ENCODE data around the gene FGD2.
A peak's percentile ranks its signal among the peaks of the same experiment; 100 is the strongest.

The FGD2 gene

DNA sequence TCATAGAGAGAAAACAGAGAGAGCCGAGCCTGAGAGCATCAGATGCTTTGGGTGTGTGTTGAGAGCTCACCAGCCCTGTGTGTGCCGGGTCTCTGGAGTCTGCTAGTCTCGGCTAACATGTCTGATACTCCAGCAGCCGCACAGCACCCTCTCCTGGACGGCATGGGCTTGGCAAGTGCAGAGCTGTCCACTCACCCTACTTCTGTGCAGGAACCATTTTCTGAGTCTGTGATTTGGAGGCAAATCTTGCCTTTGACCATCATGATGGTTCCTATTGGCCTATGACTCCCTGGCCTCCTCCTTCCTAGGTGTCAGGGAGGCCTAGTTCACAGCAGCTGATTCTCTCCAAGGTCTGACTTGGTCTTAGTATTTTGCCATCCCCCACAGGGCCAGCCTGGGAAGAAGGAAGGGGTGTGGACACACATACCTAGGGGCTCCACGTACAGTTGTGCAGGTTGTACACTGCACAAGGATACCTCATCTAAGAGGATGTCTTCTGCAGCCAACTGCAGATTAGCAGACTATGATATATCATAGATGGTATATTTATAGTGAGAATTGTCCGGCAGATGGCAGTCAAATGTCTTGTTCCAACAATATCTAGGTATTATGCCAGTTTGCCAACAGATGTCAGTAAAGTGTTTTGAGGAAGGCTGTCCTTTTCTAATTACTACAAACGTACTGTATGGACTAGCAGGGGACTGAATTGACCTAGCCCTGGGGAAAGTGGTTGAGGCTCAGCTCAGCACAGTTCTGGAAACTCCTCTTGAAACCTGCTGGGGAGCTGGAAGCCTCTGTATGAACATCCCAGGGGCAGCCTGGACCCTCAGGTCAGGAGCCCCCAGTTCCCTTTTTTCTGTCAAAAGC is 13.0 kb downstream of the FGD2 start:
- peak; percentile 89 for DNase-seq (ENCODE audit: low spot score)

DNA sequence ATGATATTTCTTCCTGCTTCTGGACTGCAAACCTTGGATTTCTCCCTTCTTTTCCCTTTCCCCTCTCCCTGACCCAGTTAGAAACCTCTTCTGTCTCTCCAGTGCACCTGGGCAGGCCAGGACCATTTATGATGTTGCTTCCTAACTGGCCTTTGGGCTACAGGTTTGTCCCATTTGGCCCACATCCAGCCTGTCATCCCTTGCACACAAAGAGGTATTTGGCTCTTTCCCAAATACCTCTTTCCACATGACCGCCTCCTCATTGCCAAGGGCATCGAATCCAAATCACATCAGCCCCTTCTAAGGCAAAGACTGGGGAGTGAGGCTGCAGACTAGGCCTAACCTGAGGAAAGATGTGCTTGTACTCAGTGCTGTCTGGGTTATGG is 13.6 kb downstream of the FGD2 start:
- peak; percentile 68 for DNase-seq (ENCODE audit: low spot score)

DNA sequence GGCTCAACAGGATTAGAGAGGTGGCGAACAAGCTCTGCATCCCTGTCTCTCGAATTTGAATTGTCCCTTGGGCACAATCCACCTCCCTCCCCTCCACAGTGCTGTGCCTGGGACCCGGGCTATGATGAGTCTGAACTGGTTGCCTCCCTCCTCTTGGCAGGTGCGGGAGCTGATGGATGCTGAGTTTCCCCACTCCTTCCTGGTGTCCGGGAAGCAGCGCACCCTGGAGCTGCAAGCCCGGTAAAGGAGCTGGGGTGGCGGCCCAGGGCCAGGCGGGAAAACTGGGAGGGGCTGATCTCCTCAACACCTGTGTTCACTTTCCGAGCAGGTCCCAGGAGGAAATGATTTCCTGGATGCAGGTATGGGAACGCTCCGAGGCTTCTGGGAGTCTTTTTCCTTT is 14.9 kb downstream of the FGD2 start:
- DNase-seq (ENCODE audit: low spot score): no peak

DNA sequence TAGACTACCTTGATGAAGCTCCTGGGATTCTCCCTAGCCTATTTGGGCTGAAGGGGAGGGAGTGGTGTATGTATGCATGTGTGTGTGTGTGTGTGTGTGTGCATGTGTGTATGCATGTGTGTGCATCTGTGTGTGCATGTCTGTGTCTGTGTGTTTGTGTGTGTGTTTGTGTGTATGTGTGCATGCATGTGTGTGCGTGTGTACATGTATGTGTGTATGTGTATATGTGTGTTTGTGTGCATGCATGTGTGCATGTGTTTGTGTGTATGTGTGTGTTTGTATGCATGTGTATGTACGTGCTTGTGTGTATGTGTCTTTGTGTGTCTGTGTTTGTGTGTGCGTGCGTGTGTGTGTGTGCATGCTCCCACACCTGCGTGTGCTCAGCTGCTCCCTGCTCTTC is 15.4 kb downstream of the FGD2 start:
- no peak for DNase-seq (ENCODE audit: low spot score)

DNA sequence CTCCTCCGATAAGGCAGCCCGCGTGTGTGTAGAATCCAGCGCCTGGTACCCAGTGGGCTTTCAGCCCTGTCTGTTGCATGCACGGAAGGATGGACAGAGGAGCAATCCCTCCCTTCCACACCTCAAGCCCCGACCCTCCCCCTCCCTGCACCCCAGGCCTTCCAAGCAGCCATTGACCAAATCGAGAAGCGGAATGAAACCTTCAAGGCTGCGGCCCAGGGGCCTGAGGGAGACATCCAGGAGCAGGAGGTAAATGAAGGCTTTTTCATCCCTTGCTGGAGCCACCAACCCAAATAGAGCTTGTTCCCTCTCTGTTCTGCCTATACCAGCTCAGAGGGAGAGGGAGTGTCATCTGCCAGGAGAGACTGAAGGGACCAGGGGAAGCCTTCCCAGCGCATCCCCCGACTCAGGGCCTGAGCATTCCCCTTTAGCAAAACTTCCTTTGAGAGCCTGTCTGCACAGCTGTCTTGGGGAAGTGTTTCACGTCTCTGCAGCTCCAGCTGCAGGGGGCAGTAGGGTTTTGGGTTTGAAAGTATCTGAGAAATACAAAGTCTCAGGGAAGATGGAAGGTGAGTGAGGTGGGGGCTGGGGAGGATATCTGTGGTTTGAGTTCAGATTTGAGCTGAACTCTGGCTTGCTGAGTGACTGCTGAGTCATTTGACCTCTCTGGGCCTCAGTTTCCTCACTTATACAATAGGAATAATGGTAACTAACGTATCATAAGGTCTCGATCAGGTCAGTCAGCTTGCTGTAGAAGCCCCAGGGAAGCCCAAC is 16.1 kb downstream of the FGD2 start:
- DNase-seq (ENCODE audit: low spot score): no peak

DNA sequence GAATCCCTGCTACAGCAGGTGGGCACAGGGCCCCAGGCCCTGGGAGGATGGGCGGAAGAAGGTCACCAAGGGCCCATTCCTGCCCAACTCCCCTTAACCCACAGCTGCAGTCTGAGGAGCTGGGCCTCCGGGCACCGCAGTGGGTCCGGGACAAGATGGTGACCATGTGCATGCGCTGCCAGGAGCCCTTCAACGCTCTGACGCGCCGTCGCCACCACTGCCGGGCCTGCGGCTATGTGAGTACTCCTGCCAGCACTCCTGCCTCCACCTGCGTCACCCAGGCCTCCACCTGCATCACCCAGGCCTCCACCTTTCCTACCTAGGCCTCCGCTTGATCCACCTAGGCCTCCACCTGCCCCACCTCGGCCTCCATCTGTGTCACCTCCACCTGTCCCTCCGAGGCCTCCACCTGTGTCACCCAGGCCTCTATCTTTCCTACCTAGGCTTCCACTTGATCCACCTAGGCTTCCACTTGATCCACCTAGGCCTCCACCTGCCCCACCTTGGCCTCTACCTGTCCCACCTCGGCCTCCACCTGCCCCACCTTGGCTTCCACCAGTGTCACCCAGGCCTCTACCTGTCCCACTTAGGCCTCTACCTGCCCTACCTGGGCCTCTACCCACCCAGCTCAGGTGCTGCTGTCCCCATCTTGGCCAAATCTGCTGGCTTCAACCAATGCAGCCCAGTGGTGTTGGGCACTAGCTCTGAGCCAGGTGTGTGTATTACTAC is 16.8 kb downstream of the FGD2 start:
- DNase-seq (ENCODE audit: low spot score): no peak

DNA sequence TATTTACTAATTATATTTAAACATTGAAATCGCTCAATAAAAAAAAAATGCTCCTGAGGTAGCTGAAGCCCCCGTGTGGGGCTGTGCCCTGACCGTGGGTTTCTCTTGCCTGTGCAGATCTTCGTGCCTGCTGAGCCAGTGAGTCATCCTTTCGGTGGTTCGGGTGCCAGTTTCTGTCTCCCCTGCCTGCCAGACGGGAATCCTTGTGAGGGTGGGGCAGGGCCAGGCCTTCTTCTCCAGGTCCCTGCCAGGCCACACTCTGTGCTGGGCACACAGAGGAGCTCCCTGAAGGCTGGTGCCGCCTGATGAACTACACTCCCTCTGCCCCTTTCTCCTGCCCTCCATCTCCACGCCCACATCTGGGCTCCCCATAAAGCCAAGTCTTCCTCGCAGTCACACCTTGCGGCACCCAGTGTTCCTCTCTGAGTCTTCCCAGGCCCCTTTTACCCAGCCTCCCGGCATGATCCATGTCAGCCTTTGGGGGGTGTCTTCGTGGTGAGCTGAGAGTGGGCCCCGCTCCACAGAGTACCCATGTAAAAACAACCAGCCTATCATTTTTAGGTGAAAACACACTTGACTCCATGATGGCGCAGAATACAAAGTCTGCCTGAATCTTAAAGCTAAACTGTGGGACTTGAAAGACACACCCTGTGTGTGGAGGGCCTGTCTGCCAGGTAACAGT is 19.3 kb downstream of the FGD2 start:
- DNase-seq (ENCODE audit: low spot score): peak; percentile 92

DNA sequence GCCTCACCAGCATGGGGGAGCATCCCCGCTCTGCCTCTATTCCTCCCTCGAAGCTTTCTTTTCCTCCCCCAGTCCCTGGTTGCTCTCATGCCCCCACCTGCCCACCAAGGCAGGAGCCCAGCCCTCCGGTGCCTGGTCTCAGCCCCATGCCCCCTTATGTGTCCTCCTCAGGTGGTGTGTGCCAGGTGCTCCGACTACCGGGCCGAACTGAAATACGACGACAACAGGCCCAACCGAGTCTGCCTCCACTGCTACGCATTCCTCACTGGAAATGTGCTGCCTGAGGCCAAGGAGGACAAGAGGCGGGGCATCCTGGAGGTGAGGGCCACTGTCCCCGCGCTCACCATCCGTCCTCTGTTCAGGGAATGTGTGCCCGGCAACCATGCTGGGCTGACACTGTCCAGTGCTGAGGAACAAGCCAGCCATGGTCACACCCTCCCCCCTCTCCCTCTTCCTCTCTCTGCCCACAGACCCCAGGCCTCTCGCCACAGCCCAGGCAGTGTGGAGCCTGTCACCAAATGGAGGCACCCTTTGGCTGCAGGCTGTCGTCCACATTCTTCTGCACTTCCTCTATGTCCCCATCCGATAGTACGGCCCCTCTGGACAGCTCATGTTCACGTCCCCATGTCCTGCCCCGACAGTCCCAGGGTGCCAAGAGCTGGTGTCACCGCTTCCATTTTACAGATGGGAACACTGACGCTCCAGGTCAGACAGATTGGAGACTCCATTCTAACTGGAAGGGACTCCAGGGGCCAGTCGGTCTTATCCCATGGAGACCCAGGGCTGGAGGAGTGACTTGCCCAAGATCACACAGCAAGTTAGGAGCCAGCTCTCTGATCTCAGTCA is 20.4 kb downstream of the FGD2 start:
- DNase-seq (ENCODE audit: low spot score): no peak

DNA sequence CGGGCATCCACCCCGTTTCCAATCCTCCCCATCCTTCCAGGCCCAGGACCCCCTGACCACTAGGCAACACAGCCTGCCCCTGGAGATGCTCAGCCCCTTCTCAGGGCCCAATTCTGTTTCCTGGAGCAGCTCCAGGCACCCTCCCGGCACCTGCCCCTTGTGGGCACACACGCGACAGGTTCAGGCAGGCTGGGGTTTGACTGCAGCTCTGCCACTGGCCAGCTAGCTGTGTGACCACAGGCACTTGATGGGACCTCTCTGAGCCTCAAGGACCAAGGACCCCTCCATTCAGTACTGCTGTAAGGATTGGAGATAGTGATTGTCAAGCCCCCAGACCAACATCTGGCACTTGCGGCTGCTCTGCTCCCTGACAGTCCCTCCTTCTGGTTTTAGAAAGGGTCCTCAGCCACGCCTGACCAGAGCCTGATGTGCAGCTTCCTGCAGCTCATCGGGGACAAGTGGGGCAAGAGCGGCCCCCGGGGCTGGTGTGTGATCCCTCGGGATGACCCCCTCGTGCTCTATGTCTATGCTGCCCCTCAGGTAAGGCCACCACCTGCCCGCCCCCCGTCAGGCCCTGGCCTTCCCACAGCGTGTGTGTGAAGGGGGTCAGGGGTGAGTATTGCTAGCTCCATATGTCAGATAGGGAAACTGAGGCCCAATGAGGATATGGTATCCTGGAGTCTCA is 21.7 kb downstream of the FGD2 start:
- DNase-seq (ENCODE audit: low spot score): no peak

DNA sequence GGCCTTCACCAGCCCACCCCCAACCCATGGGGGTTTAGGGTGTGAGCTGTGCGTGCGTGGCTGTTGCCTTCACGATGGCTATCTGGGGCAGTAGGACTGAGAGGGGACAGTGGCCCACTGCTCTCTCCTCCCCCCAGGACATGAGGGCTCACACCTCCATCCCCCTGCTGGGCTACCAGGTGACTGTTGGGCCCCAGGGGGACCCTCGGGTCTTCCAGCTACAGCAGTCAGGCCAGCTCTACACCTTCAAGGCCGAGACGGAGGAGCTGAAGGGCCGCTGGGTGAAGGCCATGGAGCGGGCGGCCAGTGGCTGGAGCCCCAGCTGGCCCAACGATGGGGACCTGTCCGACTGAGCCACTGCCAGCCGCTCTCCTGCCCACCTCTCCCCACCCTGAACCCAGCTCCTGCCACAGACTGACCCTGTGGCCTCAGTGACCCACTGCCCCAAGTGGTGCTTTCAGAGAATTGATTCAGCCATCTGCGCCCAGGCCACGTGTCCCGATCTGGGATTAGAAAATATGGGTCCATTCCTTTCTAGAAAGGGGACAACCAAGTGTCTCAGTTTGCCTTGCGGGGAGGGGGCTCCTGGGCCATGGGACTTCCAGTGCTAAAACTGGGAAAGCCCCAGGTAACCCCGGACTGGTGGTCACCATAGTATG is 22.5 kb downstream of the FGD2 start:
- DNase-seq (ENCODE audit: low spot score): no peak

DNA sequence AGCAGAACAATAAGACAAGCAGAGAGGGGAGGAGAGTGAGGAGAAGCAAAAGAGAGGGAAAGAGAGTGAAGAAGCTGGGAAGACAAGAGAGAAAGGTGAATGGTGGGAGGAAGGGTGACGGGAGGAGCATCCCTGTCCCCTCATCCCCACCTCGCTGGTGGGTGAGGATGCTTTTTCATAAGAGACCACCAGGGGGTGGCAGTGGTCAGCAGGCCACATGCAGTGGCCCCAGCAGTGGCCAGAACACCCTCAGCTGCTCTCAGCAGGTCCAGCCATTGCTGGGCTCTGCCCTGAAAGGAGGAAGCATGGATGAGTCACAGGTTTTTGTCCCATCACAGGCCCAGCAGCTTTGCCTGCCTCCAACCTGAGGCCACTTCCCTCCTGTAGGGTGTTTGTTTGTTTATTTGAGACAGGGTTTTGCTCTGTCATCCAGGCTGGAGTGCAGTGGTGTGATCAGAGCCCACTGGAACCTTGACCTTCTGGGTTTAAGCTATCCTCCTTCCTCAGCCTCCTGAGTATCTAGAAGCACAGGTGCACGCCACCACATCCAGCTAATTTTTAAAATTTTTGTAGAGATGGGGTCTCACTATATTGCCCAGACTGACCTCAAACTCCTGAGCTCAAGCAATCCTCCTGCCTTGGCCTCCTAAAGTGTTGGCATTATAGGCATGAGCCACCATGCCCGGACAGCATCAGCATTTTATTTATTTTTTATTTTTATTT is 24.0 kb downstream of the FGD2 start:
- DNase-seq (ENCODE audit: low spot score): peak; percentile 80

DNA sequence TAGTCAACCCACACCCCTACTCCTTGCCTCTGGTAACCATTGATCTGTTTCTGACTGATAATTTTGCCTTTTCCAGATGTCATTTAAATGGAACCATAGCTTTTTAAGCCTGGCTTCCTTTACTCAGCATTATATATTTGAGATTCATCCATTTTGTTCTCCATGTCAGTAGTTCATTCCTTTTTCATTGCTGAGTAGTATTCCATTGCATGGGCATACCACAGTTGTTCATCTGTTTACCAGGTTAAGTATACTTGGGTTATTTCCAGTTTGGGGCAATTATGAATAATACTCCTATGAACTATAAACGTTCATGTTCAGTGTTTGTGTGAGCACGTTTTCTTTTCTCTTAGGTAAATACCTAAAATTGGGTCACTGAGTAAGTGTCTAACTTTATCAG is 25.1 kb downstream of the FGD2 start:
- DNase-seq (ENCODE audit: low spot score): no peak

DNA sequence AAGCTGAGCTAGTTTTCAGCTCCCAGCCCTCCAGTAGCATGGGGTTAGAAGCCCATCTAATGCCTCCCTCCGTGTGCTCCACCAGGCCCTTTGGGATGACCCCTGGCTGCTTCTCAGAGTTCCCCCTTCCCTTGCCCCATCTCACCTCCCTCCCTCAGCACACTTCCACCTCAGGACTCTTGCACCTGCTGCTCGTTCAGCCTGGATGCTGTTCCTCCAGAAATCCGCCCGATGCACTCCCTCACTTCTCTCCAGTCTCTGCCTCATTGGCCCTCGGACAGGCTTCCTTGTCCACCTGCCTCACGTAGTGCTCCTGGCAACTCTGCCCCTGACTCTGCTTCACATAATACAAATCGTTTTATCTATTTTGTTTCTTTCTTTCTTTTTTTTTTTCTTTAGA is 26.8 kb downstream of the FGD2 start:
- no peak for DNase-seq (ENCODE audit: low spot score)

DNA sequence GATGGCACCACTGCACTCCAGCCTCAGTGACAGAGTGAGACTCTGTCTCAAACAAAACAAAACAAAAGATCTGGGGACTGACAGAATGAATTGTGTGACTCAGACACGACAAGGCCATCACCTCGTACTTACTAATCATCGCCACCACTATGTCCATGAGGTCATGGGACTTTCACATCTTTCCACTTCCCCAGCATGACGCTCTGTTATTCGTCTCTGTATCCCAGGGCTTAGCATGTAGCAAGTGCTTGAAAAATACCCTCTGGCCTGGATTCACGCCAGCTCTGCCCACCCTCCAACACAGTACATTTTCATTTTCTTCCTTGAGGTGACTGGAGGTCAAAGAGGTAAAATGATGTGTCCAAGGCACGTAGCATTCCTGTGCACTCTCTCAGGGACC is 27.8 kb downstream of the FGD2 start:
- no peak for DNase-seq (ENCODE audit: low spot score)

DNA sequence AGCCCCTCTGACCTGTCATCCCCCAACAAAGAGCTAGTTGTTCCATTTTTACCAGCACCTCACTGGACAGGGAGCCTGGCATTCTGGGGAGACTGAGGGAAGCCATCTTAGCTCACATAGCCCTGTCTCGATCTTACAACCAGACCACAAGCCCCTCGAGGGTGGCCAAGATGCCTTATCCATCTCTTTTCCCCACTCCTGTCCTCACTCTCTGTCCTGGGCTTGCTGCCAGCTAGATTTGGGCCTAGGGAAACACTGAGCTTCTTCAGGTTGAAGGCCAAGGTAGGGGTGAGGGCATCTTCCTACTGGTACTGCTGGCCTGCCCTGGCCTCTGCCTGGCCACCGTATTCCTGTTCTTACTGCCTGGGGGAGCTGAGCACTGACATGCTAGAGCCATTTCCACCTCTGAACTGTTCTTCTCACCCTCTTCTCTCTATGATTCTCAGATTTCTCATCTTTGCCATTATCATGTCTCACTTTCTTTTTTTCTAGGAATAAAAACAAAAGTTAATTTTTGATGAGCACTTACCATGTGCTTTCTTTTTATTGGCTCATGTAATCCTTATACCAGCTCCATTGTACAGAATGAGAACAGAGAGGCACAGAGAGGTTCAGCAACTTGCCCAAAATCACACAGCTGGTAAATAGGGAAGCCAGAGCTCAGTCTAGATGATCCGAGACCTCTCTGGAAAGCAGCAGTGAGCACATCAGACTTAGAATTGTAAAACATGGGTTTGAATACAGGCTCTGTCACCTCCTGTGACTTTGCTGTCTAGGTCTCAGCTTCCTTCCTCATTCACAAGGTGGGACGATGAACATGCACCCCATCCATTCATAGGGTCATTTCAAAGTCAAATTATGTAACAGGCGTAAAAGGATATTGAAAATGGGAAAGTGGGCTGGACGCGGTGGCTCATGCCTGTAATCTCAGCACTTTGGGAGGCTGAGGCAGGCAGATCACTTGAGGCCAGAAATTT is 28.7 kb downstream of the FGD2 start:
- no peak for DNase-seq (ENCODE audit: low spot score)

DNA sequence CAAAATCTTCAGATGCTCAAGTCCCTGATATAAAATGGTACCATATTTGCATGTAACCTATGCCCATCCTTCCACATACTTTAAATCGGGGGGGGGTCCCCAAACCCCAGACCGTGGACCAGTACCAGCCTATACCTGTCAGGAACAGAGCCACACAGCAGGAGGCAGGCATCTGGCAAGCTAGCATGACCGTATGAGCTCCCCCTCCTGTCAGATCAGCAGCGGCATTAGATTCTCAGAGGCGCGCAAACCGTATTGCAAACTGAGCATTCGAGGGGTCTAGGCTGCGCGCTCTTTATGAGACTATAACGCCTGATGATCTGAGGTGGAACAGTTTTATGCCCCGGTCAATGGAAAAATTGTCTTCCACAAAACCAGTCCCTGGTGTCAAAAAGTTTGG is 30.7 kb downstream of the FGD2 start:
- DNase-seq (ENCODE audit: low spot score): no peak

DNA sequence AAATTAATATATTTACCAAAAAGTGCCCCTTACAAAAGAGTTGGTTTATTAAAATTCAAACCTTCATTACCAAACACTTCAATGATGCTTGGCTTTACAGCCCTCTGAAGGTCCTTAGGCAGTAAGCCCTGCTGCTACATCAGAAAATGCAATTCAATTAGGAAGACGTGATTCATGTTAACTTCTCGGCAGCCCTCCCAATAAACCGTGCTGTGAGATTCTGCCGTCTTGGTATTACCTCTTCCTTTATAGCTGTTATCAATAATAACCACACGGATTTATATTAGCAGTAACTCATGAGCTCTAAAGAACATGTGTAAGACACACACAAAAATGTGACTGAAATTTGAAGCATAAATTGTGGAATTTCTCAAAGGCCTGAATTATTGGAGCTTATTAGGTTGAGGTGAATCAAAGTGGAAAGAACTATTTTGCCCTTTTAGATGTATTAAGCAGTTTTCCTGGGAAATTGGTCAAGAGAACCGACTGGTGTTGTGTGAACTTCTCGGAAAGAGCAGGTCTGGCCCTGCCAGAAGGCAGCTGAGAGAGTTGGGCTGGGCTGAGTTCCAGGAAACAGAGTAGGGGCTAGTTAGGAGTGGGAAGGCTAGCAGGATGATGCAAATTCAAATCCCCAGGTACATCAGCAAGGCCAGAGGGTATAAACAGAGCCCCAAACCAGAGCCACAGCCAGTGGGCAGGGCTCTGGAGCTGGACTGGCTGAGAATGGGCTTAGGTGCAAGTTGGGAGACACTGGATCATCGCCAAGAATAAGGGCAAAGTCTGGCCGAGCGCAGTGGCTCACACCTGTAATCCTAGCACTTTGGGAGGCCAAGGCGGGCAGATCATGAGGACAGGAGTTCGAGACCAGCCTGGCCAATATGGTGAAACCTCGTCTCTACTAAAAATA is 33.1 kb downstream of the FGD2 start:
- DNase-seq (ENCODE audit: low spot score): no peak
